Hepatocyte (in vitro differentiated cells): ENCODE measurements around the gene POLR2H.

Experiments used
- CTCF ChIP-seq: fragments of 200-600 bp; sonication (generic); IDR thresholded peaks from 2 replicates; pipeline ENCODE4 v1.5.1; 2016; ENCODE audit warnings: antibody characterized with exemption, mild to moderate bottlenecking; ENCODE audit not compliant: poor library complexity
- EZH2 ChIP-seq: fragments of 200-600 bp; sonication (generic); IDR thresholded peaks from 2 replicates; pipeline ENCODE4 v1.6.1; 2016; ENCODE audit warnings: antibody characterized with exemption, mild to moderate bottlenecking, borderline replicate concordance
- EZH2phosphoT487 ChIP-seq: fragments of 200-600 bp; sonication (generic); IDR thresholded peaks from one replicate; pipeline ENCODE4 v1.6.1; 2018; ENCODE audit warnings: antibody characterized with exemption, mild to moderate bottlenecking, low read depth, moderate library complexity; ENCODE audit not compliant: unreplicated experiment, severe bottlenecking

GRCh38 chr3:184323696-184324095 is 37.8 kb upstream of the POLR2H start:
- TF ChIP-seq CTCF: no peak
- no peak for TF ChIP-seq EZH2phosphoT487
- no peak for TF ChIP-seq EZH2
